ENCODE measurements around the gene ZMYND8. TPM values are rescaled to one million over a fixed set of nuclear protein-coding genes. Genes with fewer than 3 reads are reported as not detected.

ZMYND8 gene
- polyA plus RNA-seq, 3 donors, result 1.4 to 13.8 (median 5.8) TPM

- H2AFZ ChIP-seq (ENCODE audit: insufficient read depth, low read depth, low read length, poor library complexity, severe bottlenecking), result no peak overlapping the region
- WGBS (ENCODE audit: insufficient coverage), result 93% methylated on average over 12 of the region's 14 CpGs
- H3K27ac Mint-ChIP-seq, result no peak overlapping the region
- H3K4me1 ChIP-seq (ENCODE audit: control insufficient read depth in 1 of 2, insufficient read depth in 2 of 2, low read length in 2 of 2), result no peaks in the 10 kb centered on the region
- H3K27me3 ChIP-seq (ENCODE audit: control insufficient read depth in 2 of 2, insufficient read depth in 2 of 2, low read length in 2 of 2), result no peaks in the 10 kb centered on the region
- peaks cover 0 to 3% (median 0%) of the 10 kb centered on the region in 3 donors for H3K27me3 Mint-ChIP-seq (ENCODE audit: low read depth in 3 of 3)
- no peaks in the 10 kb centered on the region for H3K9me3 ChIP-seq (replicated peaks in 1 of 2; ENCODE audit: control insufficient read depth in 1 of 2, insufficient read depth in 1 of 2, low read length in 2 of 2)
- H3K36me3 Mint-ChIP-seq, result peaks cover 70 to 90% of the 10 kb centered on the region in 2 donors
- no peaks in the 10 kb centered on the region for H3K4me1 Mint-ChIP-seq
- no peak overlapping the region for H3K9ac ChIP-seq (ENCODE audit: insufficient read depth, low read length, poor library complexity, severe bottlenecking)
- no peak for DNase-seq
- no peak for TF ChIP-seq CTCF (IDR thresholded peaks at IDR 0.05)
- H3K4me3 ChIP-seq (replicated peaks in 1 of 3; ENCODE audit: low read depth in 2 of 3, low read length in 3 of 3), result no peak overlapping the region
- no peak overlapping the region for H3K4me2 ChIP-seq (replicated peaks; ENCODE audit: extremely low read depth, low read length, poor library complexity, severe bottlenecking)
- no peaks in the 10 kb centered on the region for H4K20me1 ChIP-seq (ENCODE audit: insufficient read depth, low read length)
- H3K4me3 Mint-ChIP-seq, result no peak overlapping the region
- no peaks in the 10 kb centered on the region for H3K79me2 ChIP-seq (ENCODE audit: insufficient read depth, low read length)
- H3K36me3 ChIP-seq (replicated peaks in 1 of 2; ENCODE audit: control insufficient read depth in 1 of 2, insufficient read depth in 2 of 2, low read length in 2 of 2), result peaks cover 83 to 89% of the 10 kb centered on the region in 2 donors
- intact Hi-C loops (cut with micrococcal nuclease), result no loop called here
- H3K9me3 Mint-ChIP-seq, result no peaks in the 10 kb centered on the region
- H3K27ac ChIP-seq (ENCODE audit: low read depth in 1 of 2, low read length in 2 of 2), result no peak overlapping the region
These were observed 120.5 kb downstream of the ZMYND8 start for GRCh38 chr20:47235853-47236638.

- peaks cover 86 to 98% of the 10 kb centered on the region in 2 donors for H3K36me3 ChIP-seq (replicated peaks in 1 of 2; ENCODE audit: control insufficient read depth in 1 of 2, insufficient read depth in 2 of 2, low read length in 2 of 2)
- TF ChIP-seq CTCF (IDR thresholded peaks at IDR 0.05), result no peak
- DNase-seq, result no peak
- no peaks in the 10 kb centered on the region for H3K9me3 ChIP-seq (replicated peaks in 1 of 2; ENCODE audit: control insufficient read depth in 1 of 2, insufficient read depth in 1 of 2, low read length in 2 of 2)
- intact Hi-C loops (cut with micrococcal nuclease), result no loop called here
- H3K4me3 ChIP-seq (replicated peaks in 1 of 3; ENCODE audit: low read depth in 2 of 3, low read length in 3 of 3), result no peak overlapping the region
- no peak overlapping the region for H3K4me2 ChIP-seq (replicated peaks; ENCODE audit: extremely low read depth, low read length, poor library complexity, severe bottlenecking)
- no peak overlapping the region for H3K9ac ChIP-seq (ENCODE audit: insufficient read depth, low read length, poor library complexity, severe bottlenecking)
- H3K4me1 ChIP-seq (ENCODE audit: control insufficient read depth in 1 of 2, insufficient read depth in 2 of 2, low read length in 2 of 2), result no peaks in the 10 kb centered on the region
- Mint-ChIP-seq H3K27ac (no peak overlapping the region), H3K4me3 (no peak overlapping the region), H3K36me3 (peaks cover 79 to 93% of the 10 kb centered on the region in 2 donors), H3K4me1 (no peaks in the 10 kb centered on the region), H3K9me3 (no peaks in the 10 kb centered on the region), H3K27me3 (ENCODE audit: low read depth in 3 of 3) (peaks cover 0 to 3% (median 0%) of the 10 kb centered on the region in 3 donors)
- no peak overlapping the region for H2AFZ ChIP-seq (ENCODE audit: insufficient read depth, low read depth, low read length, poor library complexity, severe bottlenecking)
- 100% methylated on average over 4 of the region's 6 CpGs for WGBS (ENCODE audit: insufficient coverage)
- H3K79me2 ChIP-seq (ENCODE audit: insufficient read depth, low read length), result no peaks in the 10 kb centered on the region
- H3K27ac ChIP-seq (ENCODE audit: low read depth in 1 of 2, low read length in 2 of 2), result no peak overlapping the region
- H3K27me3 ChIP-seq (ENCODE audit: control insufficient read depth in 2 of 2, insufficient read depth in 2 of 2, low read length in 2 of 2), result no peaks in the 10 kb centered on the region
- no peaks in the 10 kb centered on the region for H4K20me1 ChIP-seq (ENCODE audit: insufficient read depth, low read length)
These were observed 121.4 kb downstream of the ZMYND8 start for GRCh38 chr20:47235111-47235510.

Data from CD14-positive monocyte (primary cell).